Hepatocyte (in vitro differentiated cells): ENCODE results near the gene IFNL4. TPM values are rescaled to one million over a fixed set of nuclear protein-coding genes. Genes with fewer than 3 reads are reported as not detected.
"Not testable (repeated sequence)": the region's sequence is repeated elsewhere in the genome, so short reads cannot be mapped to it uniquely, and the experiment has no call there.

ENCODE experiments used
- DNase-seq: peaks from one replicate; pipeline ENCODE4 v3.0.0-alpha.2; 2016; ENCODE audit warnings: low spot score
- H2AFZ ChIP-seq: fragments of 200-600 bp; sonication (generic); 2 replicates; pipeline ENCODE4 v1.6.0; 2016; ENCODE audit warnings: antibody characterized with exemption, mild to moderate bottlenecking
- H3K27ac ChIP-seq: fragments of 200-600 bp; sonication (generic); 2 replicates; pipeline ENCODE4 v1.5.1; 2016; ENCODE audit warnings: mild to moderate bottlenecking
- H3K27me3 ChIP-seq: fragments of 200-600 bp; sonication (generic); 2 replicates; pipeline ENCODE4 v1.6.1; 2016
- H3K36me3 ChIP-seq: fragments of 200-600 bp; sonication (generic); replicated peaks from 2 replicates; pipeline ENCODE4 v1.5.1; 2016; ENCODE audit warnings: low read depth; ENCODE audit not compliant: insufficient read depth
- H3K4me1 ChIP-seq: fragments of 200-600 bp; sonication (generic); 2 replicates; pipeline ENCODE4 v1.5.1; 2016; ENCODE audit warnings: mild to moderate bottlenecking, moderate library complexity; ENCODE audit not compliant: insufficient read depth
- H3K4me2 ChIP-seq: fragments of 200-600 bp; sonication (generic); 2 replicates; pipeline ENCODE4 v1.6.0; 2016
- H3K4me3 ChIP-seq: fragments of 200-600 bp; sonication (generic); 2 replicates; pipeline ENCODE4 v1.5.1; 2016; ENCODE audit warnings: mild to moderate bottlenecking
- H3K79me2 ChIP-seq: fragments of 200-600 bp; sonication (generic); 2 replicates; pipeline ENCODE4 v1.6.0; 2017; ENCODE audit warnings: mild to moderate bottlenecking
- H3K9me2 ChIP-seq: fragments of 200-600 bp; sonication (generic); replicated peaks from 2 replicates; pipeline ENCODE4 v1.6.0; 2017; ENCODE audit warnings: mild to moderate bottlenecking; ENCODE audit not compliant: insufficient read depth
- H3K9me3 ChIP-seq: fragments of 200-600 bp; sonication (generic); 2 replicates; pipeline ENCODE4 v1.5.1; 2016; ENCODE audit warnings: low read depth, mild to moderate bottlenecking
- H4K20me1 ChIP-seq: fragments of 200-600 bp; sonication (generic); 2 replicates; pipeline ENCODE4 v1.6.0; 2016; ENCODE audit warnings: mild to moderate bottlenecking; ENCODE audit not compliant: insufficient read depth, poor library complexity, severe bottlenecking
- CTCF ChIP-seq: fragments of 200-600 bp; sonication (generic); IDR thresholded peaks from 2 replicates; pipeline ENCODE4 v1.5.1; 2016; ENCODE audit warnings: antibody characterized with exemption, mild to moderate bottlenecking; ENCODE audit not compliant: poor library complexity
- EZH2 ChIP-seq: fragments of 200-600 bp; sonication (generic); IDR thresholded peaks from 2 replicates; pipeline ENCODE4 v1.6.1; 2016; ENCODE audit warnings: antibody characterized with exemption, mild to moderate bottlenecking, borderline replicate concordance
- EZH2phosphoT487 ChIP-seq: fragments of 200-600 bp; sonication (generic); IDR thresholded peaks from one replicate; pipeline ENCODE4 v1.6.1; 2018; ENCODE audit warnings: antibody characterized with exemption, mild to moderate bottlenecking, low read depth, moderate library complexity; ENCODE audit not compliant: unreplicated experiment, severe bottlenecking
- WGBS: methylation state at CpG from one replicate; pipeline ENCODE4 v1.1.6; 2016; ENCODE audit warnings: low lambda C conversion rate; ENCODE audit errors: missing lambda C conversion rate; 5-methylcytosine and 5-hydroxymethylcytosine counted together
- polyA plus RNA-seq: library from polyadenylated mRNA; unstranded; fragments of >200 nt; fragmentation: Nextera tagmentation; extraction: Ambion mirVana; gene quantifications from 2 replicates; pipeline ENCODE4 v1.2.1, GENCODE V29; 2016
- total RNA-seq: library from RNA; depleted of rRNA; stranded (reverse); fragments of >200 nt; gene quantifications from 2 replicates; pipeline ENCODE4 v1.2.3, GENCODE V29; 2014

The IFNL4 gene
- total and polyA plus RNA-seq, 2 experiments from 2014 or later, result not detected

GRCh38 chr19:39282021-39282420 lies 33.4 kb upstream of the IFNL4 start:
- no peak overlapping the region for H3K4me3 ChIP-seq
- H3K9me2 ChIP-seq, result no peaks in the 10 kb centered on the region
- no peak for DNase-seq
- no peak overlapping the region for H3K4me2 ChIP-seq
- no peaks in the 10 kb centered on the region for H3K36me3 ChIP-seq
- H3K9me3 ChIP-seq, result no peaks in the 10 kb centered on the region
- H3K4me1 ChIP-seq, result no peaks in the 10 kb centered on the region
- WGBS, result 76% methylated on average over 1 of the region's 1 CpG
- no peaks in the 10 kb centered on the region for H4K20me1 ChIP-seq
- peaks cover 2% of the 10 kb centered on the region for H3K27me3 ChIP-seq
- TF ChIP-seq CTCF, result no peak
- TF ChIP-seq EZH2phosphoT487, result no peak
- no peak for TF ChIP-seq EZH2
- no peaks in the 10 kb centered on the region for H3K79me2 ChIP-seq
- H3K27ac ChIP-seq, result no peak overlapping the region
- H2AFZ ChIP-seq, result no peak overlapping the region

DNA sequence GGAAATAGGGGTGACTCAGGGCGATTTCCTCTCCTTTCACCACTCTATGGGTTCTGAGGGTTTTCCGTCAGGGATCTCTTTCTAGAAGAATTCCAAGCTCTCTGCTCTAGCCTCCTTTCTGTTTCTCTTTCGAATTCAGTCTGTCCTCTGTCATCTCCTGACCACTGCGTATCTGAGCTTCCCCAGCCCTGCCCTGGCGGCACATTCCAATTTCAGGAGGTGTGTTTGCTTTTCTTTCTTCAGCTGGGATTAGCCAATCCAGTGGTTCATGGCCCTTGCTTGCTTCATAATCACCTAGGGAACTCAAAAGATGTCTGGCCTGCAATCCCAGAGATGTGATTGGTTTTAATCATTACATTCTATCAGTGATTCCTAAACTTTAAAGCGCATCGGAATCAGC lies 28.9 kb upstream of the IFNL4 start:
- TF ChIP-seq EZH2 (no peak), EZH2phosphoT487 (no peak), CTCF (no peak)
- no peaks in the 10 kb centered on the region for H4K20me1 ChIP-seq
- H3K9me3 ChIP-seq, result no peaks in the 10 kb centered on the region
- no peaks in the 10 kb centered on the region for H3K79me2 ChIP-seq
- no peak overlapping the region for H2AFZ ChIP-seq
- DNase-seq, result peak; percentile 68
- H3K27ac ChIP-seq, result peak overlapping the region; percentile 46
- no peaks in the 10 kb centered on the region for H3K27me3 ChIP-seq
- peak overlapping the region; percentile 44 for H3K4me2 ChIP-seq
- no peaks in the 10 kb centered on the region for H3K4me1 ChIP-seq
- H3K36me3 ChIP-seq, result no peaks in the 10 kb centered on the region
- H3K9me2 ChIP-seq, result no peaks in the 10 kb centered on the region
- 65% methylated on average over 7 of the region's 7 CpGs for WGBS
- H3K4me3 ChIP-seq, result no peak overlapping the region

DNA sequence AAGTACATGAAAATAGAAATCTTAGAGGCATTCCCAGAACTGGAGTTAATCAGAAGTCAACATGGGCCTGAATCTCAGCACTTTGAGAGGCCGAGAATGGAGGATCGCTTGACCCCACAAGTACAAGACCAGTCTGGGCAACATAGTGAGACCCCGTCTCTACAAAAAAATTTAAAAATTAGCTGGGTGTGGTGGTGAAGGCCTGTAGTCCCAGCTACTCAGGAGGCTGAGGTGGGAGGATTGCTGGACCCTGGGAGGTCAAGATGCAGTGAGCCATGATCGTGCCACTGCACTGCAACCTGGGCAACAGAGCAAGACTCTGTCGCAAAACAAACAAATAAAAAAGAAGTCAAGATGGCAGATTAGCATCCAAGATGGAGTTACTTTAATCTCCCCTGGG lies 28.1 kb upstream of the IFNL4 start:
- Histone ChIP-seq H3K36me3 (no peaks in the 10 kb centered on the region), H3K4me2 (no peak overlapping the region), H3K9me3 (no peaks in the 10 kb centered on the region), H4K20me1 (no peaks in the 10 kb centered on the region), H3K4me1 (no peaks in the 10 kb centered on the region), H3K79me2 (no peaks in the 10 kb centered on the region), H2AFZ (no peak overlapping the region), H3K4me3 (no peak overlapping the region), H3K27me3 (no peaks in the 10 kb centered on the region), H3K9me2 (no peaks in the 10 kb centered on the region), H3K27ac (no peak overlapping the region)
- TF ChIP-seq EZH2phosphoT487 (no peak), EZH2 (no peak), CTCF (no peak)
- WGBS, result 96% methylated on average over 5 of the region's 5 CpGs
- no peak for DNase-seq

DNA sequence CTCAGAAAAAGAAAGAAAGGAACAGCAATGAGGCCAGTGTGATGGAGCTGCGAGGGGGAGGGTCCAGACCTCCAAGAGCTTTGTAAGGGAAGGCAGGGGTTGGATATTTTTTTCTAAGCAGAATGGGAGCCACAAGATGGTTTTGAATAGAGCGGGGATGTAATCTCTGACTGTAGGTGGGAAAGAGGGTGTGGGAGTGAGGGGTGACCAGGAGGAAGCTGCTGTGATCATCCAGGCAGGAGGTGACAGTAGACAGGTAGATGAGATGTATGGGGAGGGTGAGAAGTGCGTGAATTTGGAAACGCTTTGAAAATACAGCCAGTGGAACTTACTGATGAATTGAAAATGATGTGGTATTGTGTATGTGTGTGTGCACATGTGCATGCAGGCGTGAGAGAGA lies 26.9 kb upstream of the IFNL4 start:
- Histone ChIP-seq H3K4me3 (no peak overlapping the region), H3K36me3 (no peaks in the 10 kb centered on the region), H4K20me1 (no peaks in the 10 kb centered on the region), H3K4me2 (no peak overlapping the region), H3K9me3 (no peaks in the 10 kb centered on the region), H3K9me2 (no peaks in the 10 kb centered on the region), H3K27me3 (no peaks in the 10 kb centered on the region), H3K79me2 (no peaks in the 10 kb centered on the region), H2AFZ (no peak overlapping the region), H3K4me1 (no peaks in the 10 kb centered on the region), H3K27ac (no peak overlapping the region)
- 84% methylated on average over 5 of the region's 5 CpGs for WGBS
- no peak for TF ChIP-seq CTCF
- TF ChIP-seq EZH2, result no peak
- TF ChIP-seq EZH2phosphoT487, result no peak
- no peak for DNase-seq

DNA sequence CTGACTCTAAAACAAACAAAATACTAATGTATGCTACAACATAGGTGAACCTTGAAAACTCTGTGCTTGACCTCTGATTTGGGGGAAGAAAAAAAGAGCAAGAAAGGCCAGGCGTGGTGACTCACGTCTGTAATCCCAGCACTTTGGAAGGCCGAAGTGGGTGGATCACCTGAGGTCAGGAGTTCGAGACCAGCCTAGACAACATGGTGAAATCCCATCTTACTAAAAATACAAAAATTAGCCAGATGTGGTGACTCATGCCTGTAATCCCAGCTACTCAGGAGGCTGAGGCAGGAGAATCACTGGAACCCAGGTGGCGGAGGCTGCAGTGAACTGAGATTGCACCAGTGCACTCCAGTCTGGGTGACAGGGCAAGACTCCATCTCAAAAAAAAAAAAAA lies 25.2 kb upstream of the IFNL4 start:
- H4K20me1 ChIP-seq, H3K9me3 ChIP-seq, H3K27me3 ChIP-seq, H3K9me2 ChIP-seq, H3K27ac ChIP-seq, H3K4me1 ChIP-seq, H3K36me3 ChIP-seq, H3K79me2 ChIP-seq, H3K4me3 ChIP-seq, DNase-seq, H2AFZ ChIP-seq, H3K4me2 ChIP-seq: not testable (repeated sequence)
- WGBS, result 93% methylated on average over 5 of the region's 5 CpGs
